GM21717 (cell line): ENCODE data around the gene SELP.

Source experiments
- ATAC-seq: cut with Tn5 transposase; IDR thresholded peaks from one replicate; pipeline ENCODE4 v1.9.1; 2021; ENCODE audit warnings: mild to moderate bottlenecking, moderate library complexity; ENCODE audit not compliant: unreplicated experiment

The SELP gene

GRCh38 chr1:169623132-169623926 lies 6.6 kb downstream of the SELP start:
- ATAC-seq = no peak

- no peak for ATAC-seq
Measured at GRCh38 chr1:169620565-169620964, 9.4 kb downstream of the SELP start.

GRCh38 chr1:169618367-169618766 lies 11.6 kb downstream of the SELP start:
- no peak for ATAC-seq

- no peak for ATAC-seq
Measured at GRCh38 chr1:169615803-169616202, 14.1 kb downstream of the SELP start.

- no peak for ATAC-seq
Measured at GRCh38 chr1:169610858-169611257, 19.1 kb downstream of the SELP start.

GRCh38 chr1:169610108-169610507 lies 19.8 kb downstream of the SELP start:
- no peak for ATAC-seq

DNA sequence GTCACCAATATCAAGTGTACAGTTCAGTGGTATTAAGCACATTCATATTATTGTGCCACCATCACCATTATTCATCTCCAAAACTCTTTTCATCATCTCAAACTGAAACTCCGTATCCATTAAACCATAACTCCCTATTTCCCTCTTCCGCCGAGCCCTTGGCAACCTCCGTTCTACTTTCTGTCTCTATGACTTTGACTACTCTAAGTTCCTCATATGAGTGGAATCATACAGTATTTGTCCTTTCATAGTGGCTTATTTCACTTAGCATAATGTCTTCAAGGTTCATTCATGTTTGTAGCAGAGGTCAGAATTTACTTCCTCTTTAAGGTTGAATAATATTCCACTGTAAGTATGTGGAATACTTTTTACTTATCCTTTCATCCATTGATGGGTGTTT lies 21.7 kb downstream of the SELP start:
- no peak for ATAC-seq

GRCh38 chr1:169604781-169605560 lies 25.0 kb downstream of the SELP start:
- ATAC-seq = no peak

- ATAC-seq = no peak
Measured at GRCh38 chr1:169601096-169601881, 28.6 kb downstream of the SELP start.

- no peak for ATAC-seq
Measured at GRCh38 chr1:169595764-169596711, 33.9 kb downstream of the SELP start.

DNA sequence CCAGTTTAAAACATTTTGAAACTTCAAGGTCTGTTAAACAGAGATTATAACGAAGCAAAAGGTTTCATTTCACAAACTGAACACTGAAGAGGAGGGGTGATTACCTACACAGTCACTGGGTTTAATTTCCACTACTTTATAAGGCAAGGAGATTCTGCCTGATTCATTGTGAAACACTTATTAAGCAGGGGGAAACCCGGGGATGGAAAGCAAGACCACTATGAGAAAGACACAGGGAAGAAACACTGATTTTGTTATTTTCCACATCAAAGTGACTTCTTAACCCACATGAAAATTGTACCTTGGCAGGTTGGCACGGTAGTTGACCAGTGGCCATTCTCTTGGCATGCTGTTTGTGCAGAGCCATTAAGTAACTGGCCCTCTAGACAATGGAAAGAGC lies 35.5 kb downstream of the SELP start:
- ATAC-seq = peak; percentile 65

DNA sequence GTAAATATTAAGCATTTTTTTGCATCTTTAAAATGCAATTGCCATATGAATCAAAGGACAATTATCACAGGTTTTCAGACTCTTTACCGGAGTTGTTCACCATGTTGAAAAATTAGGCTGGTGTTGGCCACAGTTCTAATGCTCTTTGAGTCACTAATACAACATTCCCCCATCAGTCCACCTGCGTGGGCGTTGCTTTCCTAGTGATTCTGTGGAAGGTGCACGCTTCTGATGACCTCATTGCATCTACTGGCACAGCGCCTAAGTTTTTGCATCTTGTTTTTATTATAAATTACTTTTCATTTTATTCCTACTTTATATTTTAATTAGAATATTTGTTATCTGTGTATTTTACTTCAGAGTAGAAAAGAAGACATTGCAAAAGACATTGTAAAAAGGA lies 39.0 kb downstream of the SELP start:
- no peak for ATAC-seq

DNA sequence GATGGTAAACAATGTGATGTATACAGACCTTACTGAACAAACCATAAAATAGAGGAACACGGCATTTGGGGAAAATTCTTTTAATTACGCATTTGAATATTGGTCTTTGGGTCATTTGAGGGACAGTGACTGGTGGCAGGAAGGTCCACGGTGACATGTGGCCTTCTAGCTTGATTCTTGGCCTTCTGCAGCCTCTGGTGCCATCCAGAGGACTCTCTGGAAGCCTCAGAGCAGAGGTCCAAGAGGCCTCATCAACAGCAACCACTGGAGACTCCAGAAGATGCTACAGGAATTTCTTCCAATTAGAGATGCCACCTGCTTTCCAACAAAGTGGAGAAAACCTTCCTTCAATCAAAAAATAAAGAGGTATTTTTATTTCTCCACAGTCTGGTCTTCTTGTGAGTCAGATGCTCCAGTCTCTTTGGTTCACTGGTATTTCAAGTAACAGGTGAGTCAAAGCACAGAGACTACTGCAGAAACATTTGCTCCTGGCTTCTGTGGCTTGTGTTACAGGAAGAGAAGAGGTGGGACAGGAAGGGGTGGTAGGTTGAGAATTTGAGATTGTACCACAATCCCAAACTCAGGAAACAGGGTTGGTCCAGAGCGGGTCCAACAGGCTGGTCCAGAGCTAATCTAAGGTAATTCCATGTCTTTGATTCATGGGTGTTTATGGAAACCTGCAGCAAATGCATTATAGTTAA lies 41.0 kb downstream of the SELP start:
- no peak for ATAC-seq

- ATAC-seq = no peak
Measured at GRCh38 chr1:169588112-169588511, 41.8 kb downstream of the SELP start.

DNA sequence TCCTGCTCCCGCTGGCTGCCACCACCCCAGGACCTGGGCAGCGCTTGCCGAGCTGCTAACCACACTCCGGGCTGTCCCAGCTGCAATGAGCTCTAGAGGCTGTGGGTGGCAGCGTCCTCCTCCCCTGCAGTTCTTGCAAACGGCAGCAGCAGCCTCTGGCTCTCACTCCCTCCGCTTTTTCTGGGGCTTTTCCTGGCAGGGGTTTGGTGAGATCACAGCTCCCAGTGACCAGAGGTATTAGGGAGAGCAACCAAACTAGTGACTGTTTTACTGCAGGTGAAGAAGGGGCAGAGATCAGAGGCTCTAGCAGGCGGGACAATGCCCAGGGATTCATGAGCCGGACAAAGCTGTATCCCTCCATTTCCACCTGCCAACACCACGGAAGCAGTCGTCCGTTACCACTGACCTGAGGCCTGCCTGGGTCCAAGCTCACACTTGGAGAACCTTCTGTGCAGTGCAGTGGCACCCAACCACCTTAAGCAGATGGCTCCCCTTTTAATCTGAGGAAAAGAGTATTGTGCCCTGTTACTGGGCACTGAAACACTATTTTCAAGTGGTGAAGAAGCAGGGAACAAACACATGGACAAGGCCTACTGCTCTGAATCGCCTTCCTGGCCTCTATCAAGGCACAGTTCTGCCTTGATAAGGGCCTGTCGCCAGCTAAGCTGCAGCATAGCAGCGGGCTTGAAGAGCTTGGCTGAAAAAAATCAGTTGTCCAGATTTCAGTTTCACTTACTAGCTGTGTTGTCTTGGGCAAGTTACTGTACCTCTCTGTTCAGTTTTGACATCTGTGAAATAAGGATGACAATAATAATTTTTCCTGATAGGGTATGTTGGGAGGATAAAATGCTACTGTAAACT lies 43.3 kb downstream of the SELP start, which contains the start of gene F5:
F5 (minus strand) TSS at position 87 of the 861 bp plus-strand sequence. CDS start 95 bp downstream, outside the sequence.
- peak; percentile 94 for ATAC-seq

- ATAC-seq = no peak
Measured at GRCh38 chr1:169586067-169586394, 43.9 kb downstream of the SELP start.

GRCh38 chr1:169585181-169585580 lies 44.7 kb downstream of the SELP start:
- ATAC-seq = no peak

DNA sequence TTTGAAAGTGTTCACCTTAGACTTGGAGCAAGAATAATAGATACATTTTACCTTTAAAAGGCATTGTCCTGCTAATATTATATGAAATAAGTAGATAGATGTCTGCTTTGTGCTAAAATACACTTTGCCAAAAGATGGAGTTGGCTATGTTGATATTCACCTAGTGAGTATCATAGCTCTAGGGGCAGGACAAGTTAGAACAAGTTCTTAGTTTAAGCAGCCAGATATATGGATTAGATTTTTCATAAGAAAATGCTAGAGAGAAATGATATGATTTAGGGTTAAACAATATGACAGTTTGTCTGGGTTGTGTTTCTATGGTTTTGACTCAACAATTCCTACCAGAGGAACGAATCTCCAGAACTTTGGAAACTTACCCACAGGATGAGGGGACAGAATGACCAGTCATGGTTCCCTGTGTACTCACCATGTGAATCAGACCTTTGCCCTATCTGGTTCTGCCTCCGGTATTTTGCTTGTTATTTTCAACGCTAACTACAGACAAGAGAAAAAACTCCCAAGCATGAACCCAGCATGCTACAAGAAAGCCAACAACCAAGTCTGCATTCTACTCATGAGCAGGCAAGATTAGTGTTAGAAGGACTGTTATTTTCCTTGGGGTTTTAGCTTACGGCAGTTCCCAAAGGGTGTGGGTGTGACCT lies 45.3 kb downstream of the SELP start:
- no peak for ATAC-seq
